Suprapubic skin (tissue), 4 donors: ENCODE measurements around the gene LRRC4C.

Experiments
- EP300 ChIP-seq: sonication (generic); formaldehyde crosslinking; IDR thresholded peaks from one replicate; pipeline ENCODE4 v1.6.1; 2017; ENCODE audit warnings: antibody characterized with exemption
- POLR2AphosphoS5 ChIP-seq, 3 donors: sonication (generic); formaldehyde crosslinking; IDR thresholded peaks; one replicate each; pipeline ENCODE4 v1.6.1; 2017; ENCODE audit warnings: antibody characterized with exemption in 3 of 3
- TF ChIP-seq, protein P1 (sequence below), 2 donors: fragments of 200-600 bp in 1 of 2; fragments of 450-650 bp in 1 of 2; sonication (generic) in 1 of 2; IDR thresholded peaks; one replicate each; pipeline ENCODE4 v1.5.1; 2016 to 2019; ENCODE audit warnings: antibody characterized with exemption in 2 of 2, mild to moderate bottlenecking in 1 of 2, moderate library complexity in 1 of 2

DNA sequence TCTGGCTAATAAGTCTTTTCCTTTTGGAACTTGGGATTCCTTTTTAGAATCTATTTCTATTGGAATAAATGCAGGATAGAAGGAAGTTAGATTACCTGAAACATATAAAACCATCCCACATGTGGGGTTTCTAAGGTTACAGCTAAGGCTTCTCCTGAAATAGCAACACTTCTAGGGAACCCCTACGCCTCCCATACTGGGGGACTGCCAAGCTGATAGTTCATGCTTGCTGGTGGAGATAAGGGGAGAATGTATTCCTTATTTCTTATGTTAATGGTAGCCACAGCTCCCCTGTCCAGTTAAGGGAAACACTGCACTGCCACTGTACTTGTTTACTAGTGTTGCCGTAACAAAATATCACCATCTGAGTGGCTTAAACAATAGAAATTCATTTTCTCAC is 1189.6 kb downstream of the LRRC4C start:
- TF ChIP-seq, protein P1, sequence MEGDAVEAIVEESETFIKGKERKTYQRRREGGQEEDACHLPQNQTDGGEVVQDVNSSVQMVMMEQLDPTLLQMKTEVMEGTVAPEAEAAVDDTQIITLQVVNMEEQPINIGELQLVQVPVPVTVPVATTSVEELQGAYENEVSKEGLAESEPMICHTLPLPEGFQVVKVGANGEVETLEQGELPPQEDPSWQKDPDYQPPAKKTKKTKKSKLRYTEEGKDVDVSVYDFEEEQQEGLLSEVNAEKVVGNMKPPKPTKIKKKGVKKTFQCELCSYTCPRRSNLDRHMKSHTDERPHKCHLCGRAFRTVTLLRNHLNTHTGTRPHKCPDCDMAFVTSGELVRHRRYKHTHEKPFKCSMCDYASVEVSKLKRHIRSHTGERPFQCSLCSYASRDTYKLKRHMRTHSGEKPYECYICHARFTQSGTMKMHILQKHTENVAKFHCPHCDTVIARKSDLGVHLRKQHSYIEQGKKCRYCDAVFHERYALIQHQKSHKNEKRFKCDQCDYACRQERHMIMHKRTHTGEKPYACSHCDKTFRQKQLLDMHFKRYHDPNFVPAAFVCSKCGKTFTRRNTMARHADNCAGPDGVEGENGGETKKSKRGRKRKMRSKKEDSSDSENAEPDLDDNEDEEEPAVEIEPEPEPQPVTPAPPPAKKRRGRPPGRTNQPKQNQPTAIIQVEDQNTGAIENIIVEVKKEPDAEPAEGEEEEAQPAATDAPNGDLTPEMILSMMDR (IDR thresholded peaks at IDR 0.05) = no peak
- TF ChIP-seq POLR2AphosphoS5 (IDR thresholded peaks at IDR 0.05) (no peak), EP300 (no peak)
